MM.1S (cell line): ENCODE measurements around the gene CHN2.

Source experiments
- CTCF ChIP-seq: fragments of 300-600 bp; sonication (generic); IDR thresholded peaks from 2 replicates; pipeline ENCODE4 v1.5.1; 2016; ENCODE audit warnings: antibody characterized with exemption, low read length, mixed read lengths
- EZH2 ChIP-seq: fragments of 300-600 bp; sonication (generic); optimal IDR thresholded peaks from 2 replicates; pipeline ENCODE3; 2017; ENCODE audit warnings: low read depth, mild to moderate bottlenecking, antibody characterized with exemption, low read length, mixed read lengths
- EZH2phosphoT487 ChIP-seq: fragments of 300-600 bp; sonication (generic); IDR thresholded peaks from 2 replicates; pipeline ENCODE4 v1.6.1; 2018; ENCODE audit warnings: antibody characterized with exemption, low read length

GRCh38 chr7:29490094-29490607 is 295.6 kb downstream of the CHN2 start:
- no peak for TF ChIP-seq CTCF
- TF ChIP-seq EZH2phosphoT487: no peak
- TF ChIP-seq EZH2: no peak
